HG02623 (cell line): Measurements from ENCODE around the gene TM4SF4.

Experiments used
- ATAC-seq: cut with Tn5 transposase; IDR thresholded peaks from one replicate; pipeline ENCODE4 v1.9.1; 2021; ENCODE audit warnings: moderate library complexity; ENCODE audit not compliant: unreplicated experiment

TM4SF4 gene

GRCh38 chr3:149542375-149543312, 68.1 kb downstream of the TM4SF4 start:
- no peak for ATAC-seq

- no peak for ATAC-seq
Measured at GRCh38 chr3:149545049-149545448, 70.6 kb downstream of the TM4SF4 start.

DNA sequence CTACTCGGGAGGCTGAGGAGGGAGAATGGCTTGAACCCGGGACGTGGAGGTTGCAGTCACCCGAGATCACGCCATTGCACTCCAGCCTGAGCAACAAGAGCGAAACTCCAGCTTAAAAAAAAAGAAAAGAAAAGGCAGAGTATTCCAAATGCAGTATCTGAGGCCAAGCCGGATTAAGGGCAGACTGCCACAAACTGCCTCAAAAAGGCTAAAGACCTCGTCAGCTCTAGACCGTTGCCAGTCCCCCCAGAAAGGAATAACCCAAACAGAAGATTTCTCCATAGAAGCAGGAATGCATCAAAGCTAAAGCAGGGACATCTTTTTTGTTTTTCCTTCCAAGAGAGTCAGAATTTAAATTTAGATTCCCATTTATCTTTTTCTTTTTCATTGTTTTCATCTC, 72.9 kb downstream of the TM4SF4 start:
- ATAC-seq: no peak

GRCh38 chr3:149547954-149548668, 73.6 kb downstream of the TM4SF4 start:
- ATAC-seq: no peak

DNA sequence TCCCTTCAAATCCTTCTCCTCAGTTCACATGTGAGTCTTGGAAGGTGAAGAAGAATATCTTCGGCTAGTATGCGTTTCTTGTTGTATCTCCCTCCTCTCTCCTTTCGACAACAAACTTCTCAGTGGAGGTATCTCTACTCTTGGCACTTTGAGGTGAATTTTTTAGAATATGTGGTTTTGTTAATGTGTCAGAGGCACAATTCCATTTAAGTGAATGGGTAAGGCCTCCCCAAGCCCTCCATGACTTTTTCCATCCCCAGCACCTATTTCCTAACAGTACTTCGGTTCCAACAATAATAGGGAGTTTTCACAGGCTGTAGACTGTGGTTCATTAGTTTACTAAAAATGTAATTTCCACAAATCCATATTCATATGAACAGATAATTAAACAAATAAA, 74.2 kb downstream of the TM4SF4 start:
- no peak for ATAC-seq

- ATAC-seq: no peak
Measured at GRCh38 chr3:149551500-149551899, 77.0 kb downstream of the TM4SF4 start.

- no peak for ATAC-seq
Measured at GRCh38 chr3:149552700-149553099, 78.2 kb downstream of the TM4SF4 start.
